Activated CD8-positive, alpha-beta T cell treated with anti-CD3 and anti-CD28 coated beads for 36 hours (primary cell): ENCODE results near the gene SPINDOC. TPM values are rescaled to one million over a fixed set of nuclear protein-coding genes. Genes with fewer than 3 reads are reported as not detected.
"Not testable (repeated sequence)": the region's sequence is repeated elsewhere in the genome, so short reads cannot be mapped to it uniquely, and the experiment has no call there.

Source experiments
- ATAC-seq: fragments of 200-7000 bp; cut with Tn5 transposase; one replicate; pipeline ENCODE4 v1.10.0; 2021; ENCODE audit warnings: mild to moderate bottlenecking, moderate library complexity
- CTCF ChIA-PET: fragments of 350-600 bp; sonication (Branson Sonifier 250); formaldehyde crosslinking; loops from one replicate; lab custom pipeline; 2021; ENCODE audit warnings: antibody characterized with exemption; lab: Charles Lee
- POLR2A ChIA-PET: fragments of 350-600 bp; sonication (Branson Sonifier 250); formaldehyde crosslinking; loops from one replicate; lab custom pipeline; 2021; ENCODE audit warnings: antibody characterized with exemption; lab: Charles Lee
- DNase-seq: peaks from one replicate; pipeline ENCODE4 v3.0.0-alpha.2; 2020
- H3K27ac Mint-ChIP-seq: one replicate; pipeline ENCODE4 v1.8.0; 2021; ENCODE audit warnings: mild to moderate bottlenecking, mixed read lengths
- H3K27me3 Mint-ChIP-seq: one replicate; pipeline ENCODE4 v1.8.0; 2021; ENCODE audit warnings: mixed read lengths
- H3K36me3 Mint-ChIP-seq: one replicate; pipeline ENCODE4 v1.8.0; 2021; ENCODE audit warnings: low read depth, mixed read lengths
- H3K4me1 Mint-ChIP-seq: one replicate; pipeline ENCODE4 v1.8.0; 2021; ENCODE audit warnings: low read depth, mixed read lengths
- H3K4me3 Mint-ChIP-seq: one replicate; pipeline ENCODE4 v1.8.0; 2021; ENCODE audit warnings: mild to moderate bottlenecking, moderate library complexity, mixed read lengths
- H3K9me3 Mint-ChIP-seq: one replicate; pipeline ENCODE4 v1.8.0; 2021; ENCODE audit warnings: mixed read lengths
- intact Hi-C: fragments of 100-400 bp; cut with micrococcal nuclease; formaldehyde crosslinking; loops from one replicate; pipeline ENCODE4 v1.10.0; 2022
- total RNA-seq, 2 experiments: library from RNA; stranded (reverse); gene quantifications; one replicate each; pipeline ENCODE4 v1.2.3, GENCODE V29; 2021
- TF ChIP-seq, protein P1 (sequence below): fragments of 200-600 bp; IDR thresholded peaks from one replicate; pipeline ENCODE4 v1.8.0; 2022; ENCODE audit warnings: antibody characterized with exemption, mild to moderate bottlenecking

The SPINDOC gene
- total RNA-seq, 2 experiments from 2014 or later: 28.4 to 29.0 TPM

DNA sequence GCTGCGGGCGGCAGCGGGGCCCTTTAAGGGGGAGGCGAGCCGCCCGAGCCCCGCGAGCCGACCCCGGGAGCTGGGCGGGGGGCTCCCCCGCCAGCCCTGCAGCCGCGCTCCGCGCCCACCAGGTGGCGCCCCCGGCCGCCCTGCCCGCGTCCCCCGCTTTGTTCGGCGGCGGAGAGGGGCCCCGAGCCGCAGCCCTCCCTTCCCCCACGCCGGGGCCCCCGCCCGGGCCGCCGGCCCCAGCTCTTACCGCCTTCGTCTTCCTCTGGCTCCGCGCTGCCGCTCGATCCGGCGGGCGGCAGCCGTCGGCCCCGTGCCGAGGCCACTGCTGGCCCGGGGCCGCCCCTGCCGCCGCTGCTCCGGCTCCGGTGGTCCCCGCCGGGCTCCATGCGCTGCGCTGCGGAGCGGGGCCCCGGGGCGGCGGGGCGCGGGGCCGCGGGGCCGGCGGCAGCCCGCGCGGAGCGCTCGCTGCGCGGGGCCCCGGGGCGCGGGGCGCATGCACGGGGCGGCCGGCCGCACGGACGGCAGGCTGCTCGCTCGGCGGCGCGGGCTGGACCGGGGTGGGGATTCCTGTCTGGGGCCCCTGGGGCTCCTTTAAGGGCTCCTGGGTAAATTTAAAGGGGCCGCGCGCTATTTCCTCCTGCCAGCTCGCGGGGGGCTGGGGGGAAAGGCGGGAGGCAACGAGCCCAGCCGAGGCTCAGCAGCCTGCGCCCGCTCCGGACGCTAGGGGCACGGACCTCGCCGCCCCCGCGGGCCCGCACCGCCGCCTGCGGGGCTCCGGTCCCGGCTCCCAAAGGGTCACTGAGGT, 44.8 kb upstream of the SPINDOC start, which contains the start of gene ZFTA:
ZFTA (minus strand) TSS at position 539 of the 805 bp plus-strand sequence; CDS start at position 386, 153 bp downstream.
- intact Hi-C loops: no loop called here
- peak within 1 kb of the TSS; percentile 44 for H3K27ac Mint-ChIP-seq
- CTCF ChIA-PET: interaction anchor here (0.7 to 3.5 kb wide), 25 partner anchors 11 to 381 kb away, joined by 3 to 26 read pairs (median 4); partner anchors contain the start of genes MARK2 and RCOR2
- TF ChIP-seq, protein P1, sequence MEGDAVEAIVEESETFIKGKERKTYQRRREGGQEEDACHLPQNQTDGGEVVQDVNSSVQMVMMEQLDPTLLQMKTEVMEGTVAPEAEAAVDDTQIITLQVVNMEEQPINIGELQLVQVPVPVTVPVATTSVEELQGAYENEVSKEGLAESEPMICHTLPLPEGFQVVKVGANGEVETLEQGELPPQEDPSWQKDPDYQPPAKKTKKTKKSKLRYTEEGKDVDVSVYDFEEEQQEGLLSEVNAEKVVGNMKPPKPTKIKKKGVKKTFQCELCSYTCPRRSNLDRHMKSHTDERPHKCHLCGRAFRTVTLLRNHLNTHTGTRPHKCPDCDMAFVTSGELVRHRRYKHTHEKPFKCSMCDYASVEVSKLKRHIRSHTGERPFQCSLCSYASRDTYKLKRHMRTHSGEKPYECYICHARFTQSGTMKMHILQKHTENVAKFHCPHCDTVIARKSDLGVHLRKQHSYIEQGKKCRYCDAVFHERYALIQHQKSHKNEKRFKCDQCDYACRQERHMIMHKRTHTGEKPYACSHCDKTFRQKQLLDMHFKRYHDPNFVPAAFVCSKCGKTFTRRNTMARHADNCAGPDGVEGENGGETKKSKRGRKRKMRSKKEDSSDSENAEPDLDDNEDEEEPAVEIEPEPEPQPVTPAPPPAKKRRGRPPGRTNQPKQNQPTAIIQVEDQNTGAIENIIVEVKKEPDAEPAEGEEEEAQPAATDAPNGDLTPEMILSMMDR: peak; percentile 72
- no peaks in the 10 kb centered on the region for H3K9me3 Mint-ChIP-seq
- DNase-seq (peak; percentile 71), ATAC-seq (peak; percentile 72)
- peaks cover 8% of the 10 kb centered on the region for H3K27me3 Mint-ChIP-seq
- H3K4me3 Mint-ChIP-seq: peak within 1 kb of the TSS; percentile 82
- POLR2A ChIA-PET: interaction anchor here (0.6 to 1.4 kb wide), 4 partner anchors 45 to 102 kb away, joined by 3 to 4 read pairs (median 3); partner anchors contain the start of gene MARK2
- no peaks in the 10 kb centered on the region for H3K36me3 Mint-ChIP-seq
- peaks cover 10% of the 10 kb centered on the region for H3K4me1 Mint-ChIP-seq

DNA sequence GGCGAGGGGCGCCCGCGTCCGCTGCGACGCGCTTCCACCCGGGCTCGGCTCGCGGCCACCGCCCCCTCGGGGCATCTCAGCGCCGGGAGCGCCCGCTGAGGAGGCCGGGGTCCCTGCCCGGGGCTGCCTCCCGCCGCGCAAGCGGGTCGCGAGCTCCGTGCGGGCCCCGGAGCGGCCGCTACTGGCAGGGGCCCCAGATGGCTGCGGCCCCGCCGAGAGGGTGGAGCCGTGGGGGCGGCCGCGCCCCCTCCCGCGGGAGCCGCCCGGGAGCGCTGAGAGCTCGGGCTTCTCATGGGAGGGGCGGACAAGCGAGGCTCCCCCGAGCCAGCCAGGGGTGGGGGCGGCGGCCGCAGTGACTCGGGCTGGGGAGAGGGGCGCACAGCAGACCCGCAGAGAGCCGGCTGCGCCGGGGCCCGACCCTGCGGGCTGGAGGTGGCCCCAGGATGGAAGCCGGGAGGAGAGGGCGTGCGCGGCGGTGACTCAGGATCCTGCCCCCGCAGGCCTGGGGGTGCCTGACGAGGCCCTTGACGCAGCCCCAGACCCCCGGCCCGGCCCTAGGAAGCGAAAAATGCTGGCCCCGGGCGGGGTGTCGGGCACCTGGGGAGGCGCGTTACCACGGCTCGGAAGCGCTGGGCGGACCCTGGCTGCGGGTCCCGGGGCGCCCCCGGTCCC, 44.1 kb upstream of the SPINDOC start:
- POLR2A ChIA-PET: interaction anchor here (1.1 to 1.4 kb wide), 2 partner anchors 45 to 69 kb away, joined by 3 to 4 read pairs; partner anchors contain the start of gene MARK2
- peak overlapping the region; percentile 42 for H3K4me3 Mint-ChIP-seq

DNA sequence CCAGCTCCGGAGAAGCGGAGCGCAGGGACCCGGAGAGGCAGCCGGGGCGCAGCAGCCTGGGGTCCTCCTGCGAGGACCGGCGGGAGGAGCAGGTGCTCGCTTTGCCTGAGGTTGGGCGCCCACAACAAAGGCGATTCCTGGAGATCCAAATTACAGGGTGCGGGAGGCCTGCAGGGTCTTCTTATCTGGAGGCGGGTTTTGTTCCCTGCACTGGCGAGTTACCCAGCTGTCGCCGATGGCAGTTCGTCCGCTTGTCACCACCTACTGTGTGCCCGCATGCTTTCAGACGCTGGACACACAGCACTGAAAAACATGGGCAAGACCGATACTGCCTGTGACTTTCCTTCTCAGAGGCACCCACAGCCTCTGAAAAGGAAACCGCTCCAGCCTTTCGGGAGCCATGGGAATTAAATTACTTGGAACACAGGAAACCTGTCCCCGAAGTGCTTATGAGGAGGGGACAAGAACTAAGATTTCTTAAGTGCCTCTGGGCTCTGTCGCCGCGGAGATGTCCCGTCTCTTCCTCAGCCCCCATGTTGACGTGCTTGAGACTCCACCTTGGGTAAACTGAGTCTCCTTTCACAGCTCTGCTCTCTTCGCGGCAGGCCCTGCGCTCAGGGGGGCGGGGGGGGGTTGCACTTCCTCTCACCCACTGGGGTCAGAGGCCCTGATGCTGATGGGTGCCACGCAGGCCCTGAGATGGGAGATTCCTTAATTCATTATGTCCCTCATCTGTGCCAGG, 43.4 kb upstream of the SPINDOC start:
- intact Hi-C loops: no loop called here
- TF ChIP-seq, protein P1: no peak

More for the DNA sequence above, 44.1 kb upstream of the SPINDOC start:
- ATAC-seq: peak; percentile 56
- Mint-ChIP-seq H3K36me3 (no peaks in the 10 kb centered on the region), H3K27me3 (peaks cover 8% of the 10 kb centered on the region), H3K27ac (no peak overlapping the region), H3K4me1 (peaks cover 10% of the 10 kb centered on the region), H3K9me3 (no peaks in the 10 kb centered on the region)
- CTCF ChIA-PET: interaction anchor here (0.7 to 2.9 kb wide), 9 partner anchors 10 to 380 kb away, joined by 3 to 26 read pairs (median 3); partner anchors contain the start of gene MARK2
- intact Hi-C loops: no loop called here
- peak; percentile 72 for DNase-seq
- TF ChIP-seq, protein P1: no peak

DNA sequence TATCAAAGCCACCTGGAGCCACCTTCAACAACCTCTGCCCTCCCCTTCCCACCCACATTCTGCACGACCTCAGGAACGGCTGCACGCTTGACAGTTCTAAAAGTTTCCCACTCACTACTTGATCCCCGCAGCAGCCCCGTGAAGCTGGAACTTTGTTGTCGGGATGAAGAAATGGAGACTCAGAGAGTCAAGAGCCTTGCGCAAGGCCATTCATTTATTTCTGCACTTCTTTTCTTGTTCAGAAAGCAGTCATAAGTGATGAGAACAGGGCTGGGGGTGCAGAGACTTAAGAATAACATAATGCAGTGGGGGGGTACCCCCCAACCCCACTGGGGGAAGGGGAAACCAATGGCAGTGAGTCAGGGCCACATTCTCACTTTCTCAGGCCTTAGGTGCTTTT, 42.5 kb upstream of the SPINDOC start:
- ChIA-PET CTCF (interaction anchor here (0.6 kb wide), 1 partner anchor 67 kb away, joined by 3 read pairs; no protein-coding TSS in a partner anchor), POLR2A (no interaction called here)
- intact Hi-C loops: no loop called here
- no peak overlapping the region for H3K27ac Mint-ChIP-seq
- TF ChIP-seq, protein P1: no peak
- H3K36me3 Mint-ChIP-seq: no peaks in the 10 kb centered on the region
- DNase-seq (no peak), ATAC-seq (no peak)
- peaks cover 10% of the 10 kb centered on the region for H3K4me1 Mint-ChIP-seq
- H3K9me3 Mint-ChIP-seq: no peaks in the 10 kb centered on the region
- peaks cover 8% of the 10 kb centered on the region for H3K27me3 Mint-ChIP-seq
- H3K4me3 Mint-ChIP-seq: no peak overlapping the region

More for the DNA sequence above, 43.4 kb upstream of the SPINDOC start:
- ChIA-PET POLR2A (interaction anchor here (1.1 to 1.4 kb wide), 2 partner anchors 44 to 69 kb away, joined by 3 to 4 read pairs; partner anchors contain the start of gene MARK2), CTCF (interaction anchor here (0.6 to 2.9 kb wide), 3 partner anchors 68 to 379 kb away, joined by 3 to 10 read pairs (median 3); no protein-coding TSS in a partner anchor)
- no peak for DNase-seq
- Mint-ChIP-seq H3K4me1 (peaks cover 10% of the 10 kb centered on the region), H3K36me3 (no peaks in the 10 kb centered on the region), H3K27me3 (peaks cover 8% of the 10 kb centered on the region), H3K4me3 (peak overlapping the region; percentile 52), H3K27ac (no peak overlapping the region), H3K9me3 (no peaks in the 10 kb centered on the region)
- no peak for ATAC-seq

DNA sequence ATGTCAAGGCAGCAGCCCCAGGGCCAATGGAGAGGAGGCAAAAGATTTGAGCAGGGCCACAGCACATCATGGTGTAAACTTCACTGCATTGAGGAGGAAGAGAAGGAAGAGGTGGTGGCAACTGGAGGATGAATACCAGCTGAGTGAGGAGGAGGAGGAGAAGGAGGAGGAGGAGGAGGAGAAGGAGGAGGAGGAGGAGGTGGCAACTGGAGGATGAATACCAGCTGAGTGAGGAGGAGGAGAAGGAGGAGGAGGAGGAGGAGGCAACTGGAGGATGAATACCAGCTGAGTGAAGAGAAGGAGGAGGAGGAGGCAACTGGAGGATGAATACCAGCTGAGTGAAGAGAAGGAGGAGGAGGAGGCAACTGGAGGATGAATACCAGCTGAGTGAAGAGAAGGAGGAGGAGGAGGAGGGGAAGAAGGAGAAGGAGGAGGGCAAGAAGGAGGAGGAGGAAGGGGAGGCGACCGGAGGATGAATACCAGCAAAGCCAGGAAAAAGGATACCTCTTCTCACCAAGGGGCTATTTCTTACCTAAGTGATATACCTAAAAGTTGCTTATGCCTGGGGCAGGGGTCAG, 41.4 kb upstream of the SPINDOC start:
- H3K27me3 Mint-ChIP-seq, H3K4me1 Mint-ChIP-seq, H3K36me3 Mint-ChIP-seq, intact Hi-C loops, DNase-seq, H3K9me3 Mint-ChIP-seq, H3K27ac Mint-ChIP-seq, POLR2A ChIA-PET, CTCF ChIA-PET, ATAC-seq, H3K4me3 Mint-ChIP-seq: not testable (repeated sequence)
